ENCODE data around the gene TCF3.
"Not testable (repeated sequence)": the region's sequence is repeated elsewhere in the genome, so short reads cannot be mapped to it uniquely, and the experiment has no call there.

TCF3 gene

DNA sequence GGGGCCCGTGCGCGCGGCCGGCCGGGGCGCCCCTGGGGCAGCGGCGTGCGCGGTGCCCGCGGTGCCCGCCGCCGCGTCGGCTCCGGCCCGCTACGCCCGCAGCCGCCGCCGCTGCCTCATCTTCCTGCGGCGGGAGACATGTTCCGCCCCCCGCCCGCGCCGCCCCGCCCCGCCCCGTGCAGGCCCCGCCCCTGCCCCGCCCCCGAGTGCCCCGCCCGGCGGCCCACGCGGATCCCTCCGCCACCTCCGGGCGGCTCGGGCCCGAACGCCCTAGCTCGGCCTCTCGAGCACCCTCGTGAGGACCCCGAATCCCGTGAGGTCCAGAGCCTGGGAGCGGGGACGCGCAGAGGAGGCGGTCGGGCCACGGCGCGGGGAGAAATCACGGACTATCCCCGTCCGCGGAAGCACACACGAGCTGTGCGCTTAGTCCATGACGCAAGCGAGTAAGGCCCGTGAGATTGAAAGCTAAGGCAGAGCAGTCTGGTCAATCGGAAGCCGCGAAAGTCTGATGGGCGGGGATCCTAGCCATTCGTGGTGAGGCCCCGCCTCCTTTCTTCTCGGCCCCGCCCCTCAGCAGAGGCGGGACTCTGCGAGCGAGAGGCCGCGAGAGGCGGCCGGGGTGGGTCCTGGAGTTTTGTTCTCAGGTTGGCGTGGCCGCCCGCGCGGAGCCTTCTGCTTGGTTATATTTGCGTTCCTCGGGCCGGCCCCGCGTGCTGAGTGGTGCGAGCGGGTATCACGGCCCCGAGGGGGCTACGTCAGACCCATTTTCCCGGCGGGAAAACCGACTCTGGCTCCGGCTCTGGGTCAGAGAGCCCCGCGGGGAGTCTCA lies at the start of gene TCF3:
Gene TCF3 (minus strand): TSS at position 145 of the 829 bp plus-strand sequence. CDS start 2,367 bp downstream, outside the sequence.
- peak; percentile 98 for DNase-seq

DNA sequence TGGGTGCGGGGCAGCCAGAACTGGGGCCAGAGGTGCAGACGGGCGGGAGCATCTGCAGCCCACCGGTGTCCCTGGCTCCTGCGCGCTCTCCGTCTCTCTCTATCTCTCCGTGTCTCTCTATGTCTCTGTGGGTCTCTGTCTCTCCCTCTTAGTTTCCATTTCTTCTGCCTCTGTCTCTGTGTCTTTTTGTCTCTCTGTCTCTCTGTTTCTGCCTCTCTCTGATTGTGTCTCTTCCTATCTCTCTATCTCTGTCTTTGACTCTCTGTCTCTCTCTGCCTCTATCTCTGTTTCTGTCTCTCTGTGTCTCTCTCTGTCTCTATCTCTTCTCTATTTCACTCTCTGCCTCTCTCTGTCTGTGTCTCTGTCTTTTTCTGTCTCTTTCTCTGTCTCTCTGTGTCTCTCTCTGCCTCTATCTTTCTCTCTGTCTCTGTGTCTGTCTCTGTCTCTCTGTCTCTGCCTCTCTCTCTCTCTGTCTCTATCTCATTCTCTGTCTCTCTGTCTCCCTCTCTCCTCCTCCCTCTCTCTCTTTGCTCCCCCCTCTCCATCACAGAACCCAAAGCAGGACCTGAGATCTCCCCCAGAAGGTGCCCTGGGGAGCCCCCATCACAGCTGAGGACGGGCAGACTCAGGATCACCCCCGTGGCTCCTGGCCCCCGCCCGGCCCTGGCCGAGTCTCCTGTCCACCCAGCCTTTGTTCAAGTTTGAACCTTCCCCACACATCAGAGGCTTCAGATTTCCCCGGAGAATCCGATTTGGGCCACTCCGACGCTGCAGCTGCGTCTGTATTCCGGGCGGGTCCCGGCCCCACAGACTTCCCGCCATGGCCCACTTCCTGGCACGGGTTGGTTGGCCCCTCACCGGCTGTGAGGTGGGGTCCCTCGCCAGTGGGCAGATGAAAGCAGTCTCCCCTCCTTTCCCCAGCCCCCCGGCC lies 48.6 kb upstream of the TCF3 start:
- no peak for DNase-seq

DNA sequence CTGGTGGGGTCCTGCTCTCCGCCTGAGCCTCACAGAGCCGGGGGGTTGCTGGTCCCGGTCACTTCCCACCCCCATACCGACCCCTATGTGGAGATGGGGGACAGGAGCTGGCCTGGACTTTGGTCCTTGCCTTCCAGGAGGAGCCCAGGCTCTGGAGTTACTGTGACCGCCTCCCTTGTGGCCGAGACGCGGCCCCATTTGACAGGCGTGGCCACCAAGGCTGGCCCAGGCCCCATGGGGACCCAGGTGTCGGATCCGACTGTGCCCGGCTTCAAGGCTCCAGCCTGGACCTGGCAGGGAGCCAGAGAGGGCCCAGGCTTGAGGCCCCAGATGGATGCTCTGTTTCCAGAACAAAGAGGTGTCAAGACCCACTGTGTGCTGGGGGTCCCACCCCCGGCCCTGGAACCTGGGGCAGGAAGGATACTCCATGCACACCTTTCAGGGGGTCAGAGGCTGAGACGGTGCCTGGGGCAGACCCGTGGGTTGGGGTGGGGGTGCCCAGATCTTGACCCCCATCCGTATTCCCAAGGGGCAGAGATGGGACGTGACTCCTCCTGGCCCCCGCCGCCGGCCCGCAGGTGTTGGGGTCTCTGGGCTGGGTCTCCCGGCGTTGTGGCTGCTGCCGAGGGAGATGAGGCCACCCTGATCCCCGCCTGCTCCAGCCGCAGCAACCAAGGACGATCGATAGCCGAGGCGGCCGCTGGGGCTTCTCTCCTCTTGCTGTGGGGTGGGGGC lies 47.8 kb upstream of the TCF3 start:
- DNase-seq: no peak

DNA sequence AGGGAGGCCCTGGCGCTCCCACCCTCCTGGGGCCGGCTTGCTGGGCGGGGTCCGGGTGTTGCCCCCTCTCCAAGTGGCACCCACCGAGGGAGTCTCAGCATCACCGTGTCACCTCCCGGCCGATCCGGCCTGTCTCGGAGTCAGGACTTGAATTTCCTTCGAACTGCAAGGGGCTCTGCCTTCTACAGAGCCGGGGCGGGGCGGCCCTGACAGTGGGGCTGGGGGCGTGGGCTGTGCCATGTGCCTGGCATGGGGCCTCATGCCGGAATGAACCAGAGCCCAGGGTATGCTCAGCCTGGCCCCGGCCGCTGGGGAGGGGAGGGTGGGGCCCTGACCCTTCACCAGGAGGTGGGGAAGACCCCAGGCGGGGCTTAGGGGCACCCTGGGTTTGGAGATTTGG lies 47.0 kb upstream of the TCF3 start:
- no peak for DNase-seq

DNA sequence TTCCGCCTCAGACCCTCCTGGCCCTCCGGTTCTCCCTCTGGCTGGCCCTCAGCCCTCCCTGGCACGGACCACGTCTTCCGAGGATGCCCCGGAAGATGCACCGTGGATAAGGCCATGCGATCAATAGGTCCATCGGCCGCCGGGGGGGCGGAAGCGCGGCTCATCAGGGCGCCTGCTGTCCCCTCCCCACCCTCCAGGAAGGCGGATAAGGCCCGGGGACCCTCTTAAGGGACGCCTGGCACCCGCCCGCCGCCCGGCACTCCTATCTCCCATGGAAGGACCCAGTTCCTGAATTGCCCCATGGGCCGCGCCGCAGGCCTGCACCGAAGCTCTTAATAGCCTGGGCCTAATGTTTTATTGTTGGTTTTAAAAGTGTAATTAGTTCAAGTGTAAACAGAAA lies 46.2 kb upstream of the TCF3 start:
- DNase-seq: no peak

DNA sequence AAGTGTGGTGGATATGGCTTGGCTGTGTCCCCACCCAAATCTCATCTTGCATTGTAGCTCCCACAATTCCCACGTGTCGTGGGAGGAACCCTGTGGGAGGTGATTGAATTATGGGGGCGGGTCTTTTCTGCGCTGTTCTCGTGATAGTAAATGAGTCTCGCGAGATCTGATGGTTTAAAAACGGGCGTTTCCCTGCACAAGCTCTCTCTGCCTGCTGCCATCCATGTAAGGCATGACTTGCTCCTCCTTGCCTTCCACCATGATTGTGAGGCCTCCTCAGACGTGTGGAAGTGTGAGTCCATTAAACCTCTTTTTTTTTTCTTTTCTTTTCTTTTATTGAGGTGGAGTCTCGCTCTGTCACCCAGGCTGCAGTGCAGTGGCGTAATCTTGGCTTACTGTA lies 43.1 kb upstream of the TCF3 start:
- DNase-seq: not testable (repeated sequence)

DNA sequence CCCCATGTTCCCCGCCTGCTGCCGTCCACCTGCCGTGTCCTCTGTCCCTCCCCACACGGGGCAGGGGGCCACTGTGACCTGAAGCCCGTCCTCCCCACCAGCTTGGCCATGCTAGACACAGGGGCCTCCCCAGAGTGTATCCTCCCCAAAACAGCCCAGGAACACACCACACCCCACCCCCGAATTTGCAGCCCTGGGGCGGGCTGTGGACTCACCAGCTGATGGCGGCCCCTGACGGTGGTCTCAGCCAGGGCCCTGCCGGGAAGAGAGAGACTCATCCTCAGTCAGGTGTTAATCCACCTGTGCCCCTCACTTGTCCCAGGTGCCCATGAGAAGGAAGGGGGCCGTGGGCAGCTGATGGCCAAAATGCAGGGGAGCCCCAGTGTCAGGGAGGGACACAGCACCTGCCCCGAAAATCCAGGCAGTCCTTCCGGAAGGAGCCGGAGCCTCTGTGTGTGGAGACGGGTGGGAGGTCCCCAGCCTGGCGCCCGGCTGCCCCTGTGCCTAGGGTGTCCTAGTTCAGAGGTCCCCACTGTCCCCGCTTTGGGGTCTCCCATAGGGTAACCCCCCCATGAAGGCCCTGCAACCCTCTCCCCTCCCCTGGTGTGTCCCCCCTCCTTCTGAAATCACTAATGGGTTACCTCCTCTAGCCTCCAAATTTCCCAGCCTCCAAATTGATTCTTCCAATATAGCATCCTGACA lies 39.3 kb upstream of the TCF3 start:
- DNase-seq: no peak

DNA sequence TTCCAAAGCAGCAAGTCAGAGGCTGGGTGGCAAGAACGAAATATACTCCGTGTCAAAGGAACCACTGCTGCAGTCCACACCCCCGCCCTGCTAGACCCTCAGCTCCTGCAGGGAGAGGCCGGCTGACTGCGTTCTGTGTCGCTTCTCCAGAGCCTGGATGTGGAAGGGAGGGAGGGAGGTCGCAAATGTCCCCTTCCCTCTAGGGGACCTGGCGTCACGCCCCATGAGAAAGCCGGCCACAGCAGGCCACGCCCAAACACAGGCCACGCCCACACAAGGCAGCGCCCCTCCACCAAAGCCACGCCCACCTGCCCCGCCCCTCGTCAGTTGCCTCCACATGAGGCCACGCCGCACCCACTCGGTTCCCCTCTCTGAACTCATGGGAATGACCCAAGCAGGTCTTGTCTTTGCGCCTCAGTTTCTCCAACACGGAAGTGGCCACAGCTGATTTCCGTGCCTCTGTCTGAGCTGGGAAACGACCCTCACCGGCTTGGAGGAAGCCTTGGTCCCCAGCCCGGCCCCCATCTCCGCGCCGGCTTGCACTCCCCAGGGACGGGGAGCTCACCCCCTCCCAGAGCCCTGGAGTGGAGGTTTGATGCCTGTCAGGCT lies 38.4 kb upstream of the TCF3 start:
- DNase-seq: peak; percentile 38

DNA sequence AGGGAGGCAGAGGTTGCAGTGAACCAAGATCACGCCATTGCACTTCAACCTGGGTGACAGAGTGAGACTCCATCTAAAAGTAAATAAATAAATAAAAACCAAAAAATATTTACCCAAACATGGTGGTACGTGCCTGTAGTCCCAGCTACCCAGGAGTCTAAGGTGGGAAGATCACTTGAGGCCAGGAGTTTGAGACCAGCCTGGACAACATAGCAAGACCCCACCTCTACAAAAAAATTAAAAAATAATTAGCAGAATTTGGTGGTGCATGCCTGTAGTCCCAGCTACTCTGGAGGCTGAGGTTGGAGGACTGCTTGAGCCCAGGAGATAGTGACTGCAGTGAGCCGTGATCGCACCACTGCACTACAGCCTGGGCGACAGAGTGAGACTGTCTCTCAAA lies 33.4 kb upstream of the TCF3 start:
- not testable (repeated sequence) for DNase-seq

DNA sequence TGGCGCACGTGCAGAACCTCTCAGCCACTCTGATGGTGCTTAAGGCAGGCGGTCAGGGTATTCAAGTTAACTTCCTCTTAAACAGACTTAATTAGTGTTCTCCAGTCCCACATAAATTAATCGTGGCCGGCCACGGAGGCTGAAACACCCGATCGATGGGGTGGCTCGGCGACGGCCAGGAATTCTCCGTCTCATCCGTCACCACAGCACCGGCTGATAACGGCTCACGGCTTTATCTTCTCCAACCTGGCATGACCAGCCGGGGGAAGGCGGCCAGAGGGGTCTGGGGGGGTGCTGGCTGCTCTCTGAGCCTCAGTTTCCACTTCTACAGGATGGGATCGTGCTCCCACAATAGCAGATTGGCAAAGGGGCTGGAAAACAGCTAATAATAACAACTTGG lies 32.6 kb upstream of the TCF3 start:
- DNase-seq: no peak

DNA sequence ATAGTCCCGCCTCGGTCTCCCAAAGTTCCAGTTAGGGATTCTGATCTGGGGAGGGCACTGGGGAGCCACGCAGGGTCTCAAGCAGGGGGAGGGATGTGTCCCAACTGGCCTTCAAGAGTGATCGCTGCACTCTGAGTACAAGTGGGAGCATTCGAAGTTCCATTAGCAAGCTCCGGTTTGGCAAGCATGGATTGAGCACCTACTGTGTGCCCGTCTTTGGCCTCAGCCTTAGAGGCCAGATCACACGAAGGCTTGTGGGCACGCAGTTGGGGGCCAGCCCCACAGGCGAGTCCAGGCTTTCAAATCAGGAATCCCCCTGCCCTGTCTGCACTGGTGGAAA lies 32.1 kb upstream of the TCF3 start:
- no peak for DNase-seq

DNA sequence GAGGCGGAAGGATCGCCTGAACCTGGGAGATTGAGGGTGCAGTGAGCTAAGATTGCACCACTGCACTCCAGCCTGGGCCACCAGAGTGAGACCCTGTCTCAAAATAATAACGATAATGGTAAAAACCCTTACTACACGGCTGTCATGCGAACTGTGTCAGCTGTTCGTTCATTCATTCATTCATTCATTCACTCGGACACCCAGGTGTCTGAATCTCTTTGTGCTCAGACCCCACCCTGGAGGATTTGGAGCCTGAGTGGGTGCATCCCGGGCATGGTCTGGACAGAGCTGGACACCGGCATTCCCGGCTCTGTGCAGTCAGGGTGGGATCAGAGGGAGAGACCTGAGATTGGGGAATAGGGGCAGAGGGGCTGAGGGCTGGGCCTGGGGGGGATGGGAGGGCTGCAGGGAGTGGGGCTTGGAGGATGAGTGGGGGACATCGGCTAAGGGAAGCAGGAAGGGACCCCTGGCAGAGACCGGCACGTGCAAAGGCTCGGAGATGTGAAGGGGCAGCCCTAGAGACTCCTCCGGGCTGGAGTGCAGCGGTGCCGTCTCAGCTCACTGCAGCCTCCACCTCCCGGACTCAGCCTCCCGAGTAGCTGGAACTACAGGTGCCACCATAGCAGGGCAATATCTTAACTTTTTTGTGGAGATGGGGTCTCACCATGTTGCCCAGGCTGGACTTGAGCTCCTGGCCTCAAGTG lies 31.6 kb upstream of the TCF3 start:
- DNase-seq: no peak

DNA sequence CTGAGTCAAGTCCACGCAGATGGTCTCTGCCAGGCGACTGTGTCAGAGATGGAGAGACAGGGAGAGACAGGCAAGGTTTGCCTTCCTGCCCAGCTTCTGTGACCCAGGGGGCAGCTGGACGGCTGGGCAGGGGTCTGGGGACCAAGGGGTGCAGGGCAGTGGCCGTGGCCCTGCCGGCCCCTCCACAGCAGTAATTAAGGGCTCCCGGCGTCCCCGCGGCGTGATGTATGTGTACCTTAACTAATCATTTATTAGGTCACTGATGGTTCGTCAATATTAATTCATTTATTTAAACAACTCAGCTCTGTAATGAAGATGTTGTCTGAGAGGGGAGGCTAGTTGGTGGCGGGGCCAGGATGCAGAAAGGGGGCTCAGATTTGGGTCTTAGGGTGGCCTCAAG lies 28.6 kb upstream of the TCF3 start:
- no peak for DNase-seq

DNA sequence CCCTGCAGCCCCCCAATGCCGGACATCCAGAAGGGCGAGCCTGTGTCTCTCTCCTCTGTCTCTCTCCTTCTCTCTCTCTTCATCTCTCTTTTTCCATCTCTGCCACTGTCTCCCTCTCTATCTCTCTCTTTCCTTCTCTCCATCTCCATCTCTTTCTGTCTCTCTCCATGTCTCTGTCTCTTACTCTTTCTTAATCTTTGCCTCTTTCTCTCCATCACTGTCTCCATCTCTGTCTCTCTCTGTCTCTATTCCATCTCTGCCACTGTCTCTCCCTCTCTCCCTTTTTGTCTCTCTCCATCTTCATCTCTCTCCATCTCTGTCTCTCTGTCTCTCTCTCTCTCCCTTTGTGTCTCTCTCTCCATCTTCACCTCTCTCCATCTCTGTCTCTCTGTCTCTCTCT lies 25.7 kb upstream of the TCF3 start:
- no peak for DNase-seq

DNA sequence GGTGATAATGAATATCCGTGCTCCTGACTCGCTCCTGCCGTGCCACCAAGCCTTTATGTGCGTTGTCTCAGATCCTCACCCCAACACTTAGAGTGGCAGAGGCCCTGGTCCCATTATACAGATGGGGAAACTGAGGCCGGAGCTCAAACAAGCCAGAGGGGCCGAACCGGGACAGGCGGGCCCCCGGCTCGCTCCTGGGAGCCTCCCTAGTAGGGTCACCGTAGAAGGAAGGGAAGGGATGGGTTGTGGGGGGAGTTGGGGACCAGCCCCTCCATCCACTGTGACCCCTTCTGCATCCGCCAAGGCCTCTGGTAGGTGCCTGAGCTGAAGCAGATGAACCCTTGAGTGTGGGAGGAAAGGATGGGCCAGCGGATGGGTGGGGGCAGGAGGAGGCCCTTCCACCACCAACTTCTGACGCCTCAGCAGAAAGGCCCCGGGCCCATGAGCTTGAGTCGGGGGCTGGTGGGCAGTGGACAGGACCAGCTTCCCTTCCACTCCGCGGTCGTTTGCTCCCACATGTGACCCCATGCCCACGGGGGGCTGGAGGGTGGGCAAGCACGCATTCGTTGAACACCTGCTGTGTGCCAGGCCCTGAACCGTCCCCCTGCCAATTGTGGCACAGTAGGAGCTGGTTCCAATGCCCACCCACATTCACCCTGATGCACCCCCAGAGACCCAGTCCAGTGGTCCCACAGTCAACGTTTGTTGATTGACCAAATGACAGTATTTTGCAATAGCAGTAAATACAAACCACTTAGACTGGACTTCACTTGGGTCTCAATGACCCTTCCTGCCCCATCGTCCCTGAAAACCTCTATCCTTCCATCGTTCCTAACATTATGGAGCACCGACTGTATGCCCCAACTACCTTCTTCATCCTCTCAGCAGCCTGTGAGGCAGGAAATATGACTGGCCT lies 24.2 kb upstream of the TCF3 start:
- no peak for DNase-seq

DNA sequence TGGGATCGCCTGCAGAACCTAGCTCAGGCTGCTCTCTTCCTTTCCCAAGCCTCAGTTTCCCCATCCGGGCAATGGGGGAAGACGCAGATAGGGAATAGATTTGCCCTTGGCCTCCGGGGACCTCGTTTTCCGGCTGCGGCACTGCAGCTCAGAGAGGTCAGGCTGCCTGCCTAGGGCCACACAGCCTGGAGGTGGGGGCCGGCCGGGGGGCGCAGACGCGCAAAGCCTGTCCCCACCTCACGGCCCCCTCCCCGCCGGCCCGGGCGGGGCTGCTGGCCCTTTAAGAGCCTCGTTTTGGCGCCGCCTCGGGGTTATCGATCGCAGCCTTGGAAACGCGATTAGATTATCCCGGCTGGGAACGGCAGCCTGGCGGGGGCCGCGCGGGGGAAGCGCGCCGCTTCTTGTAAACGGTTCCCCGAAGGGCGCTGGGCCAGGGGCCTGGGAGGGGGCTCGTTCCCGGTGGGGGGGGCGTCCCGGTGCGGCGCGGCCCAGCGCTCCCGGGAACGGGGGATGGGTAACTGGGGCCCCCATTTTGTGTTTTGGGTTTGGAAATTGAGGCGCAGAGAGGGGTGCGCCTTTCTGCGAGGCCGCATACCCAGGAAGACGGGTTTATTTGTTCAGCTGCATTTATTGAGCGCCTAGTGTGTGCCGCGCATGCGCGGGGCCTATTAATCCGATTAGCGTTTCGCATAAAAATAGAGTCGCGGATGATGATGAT lies 23.4 kb upstream of the TCF3 start:
- no peak for DNase-seq

DNA sequence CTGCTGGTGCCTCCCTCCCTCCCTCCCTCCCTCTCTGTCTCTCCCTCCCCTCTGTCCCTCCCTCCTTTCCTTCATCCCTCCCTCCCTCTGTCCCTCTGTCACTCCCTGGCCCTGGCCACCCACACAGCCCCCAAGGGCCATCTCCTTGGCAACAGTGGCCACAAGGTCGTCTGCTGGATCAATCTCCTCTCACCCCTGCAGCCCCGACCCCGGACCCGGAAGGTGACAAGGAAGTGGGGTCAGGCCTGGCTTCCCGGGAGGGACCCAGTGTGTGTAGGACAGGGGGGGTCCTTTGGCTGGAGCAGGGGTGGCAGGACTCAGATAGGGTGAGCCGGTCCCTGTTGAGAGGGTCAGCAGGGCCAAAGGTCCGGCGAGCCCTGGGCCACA lies 21.9 kb upstream of the TCF3 start:
- no peak for DNase-seq

DNA sequence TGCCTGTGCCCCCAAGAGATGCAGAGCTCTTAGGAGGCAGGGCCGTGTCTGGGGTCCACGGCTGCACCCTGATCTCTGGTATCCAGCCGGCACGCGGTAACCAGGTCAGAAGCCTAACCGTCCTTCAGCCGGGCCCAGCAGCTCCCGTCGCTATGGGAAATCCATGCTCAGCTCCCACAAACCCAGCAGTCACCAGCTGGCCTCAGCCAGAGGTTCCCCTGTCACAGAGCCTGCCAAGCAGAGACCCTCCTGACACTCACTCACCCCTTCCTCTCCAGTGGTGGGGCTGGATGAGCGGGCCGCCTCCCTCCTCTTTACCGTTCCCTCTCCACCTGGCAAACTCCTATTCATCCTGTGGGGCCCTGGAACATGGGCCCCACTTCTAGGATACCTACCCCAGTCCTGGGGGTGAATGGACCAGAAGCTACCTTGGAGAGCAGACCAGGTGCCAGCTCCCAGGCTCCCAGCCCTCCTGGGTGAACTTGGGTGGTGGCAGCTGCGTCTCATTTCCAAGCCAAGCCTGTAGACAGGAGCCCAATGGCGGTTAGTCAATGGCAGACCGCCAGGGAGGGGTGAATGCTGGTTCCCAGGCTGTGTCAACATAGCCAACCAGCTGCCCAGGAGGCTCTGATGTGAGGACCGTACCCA lies 21.4 kb upstream of the TCF3 start:
- DNase-seq: peak; percentile 51
